HG03108 (cell line): ENCODE results near the gene NR4A3.
A peak's percentile ranks its signal among the peaks of the same experiment; 100 is the strongest.
"Not testable (repeated sequence)": the region's sequence is repeated elsewhere in the genome, so short reads cannot be mapped to it uniquely, and the experiment has no call there.

Source experiments
- ATAC-seq: cut with Tn5 transposase; IDR thresholded peaks from one replicate; pipeline ENCODE4 v1.9.1; 2021; ENCODE audit warnings: moderate library complexity; ENCODE audit not compliant: unreplicated experiment

The NR4A3 gene

DNA sequence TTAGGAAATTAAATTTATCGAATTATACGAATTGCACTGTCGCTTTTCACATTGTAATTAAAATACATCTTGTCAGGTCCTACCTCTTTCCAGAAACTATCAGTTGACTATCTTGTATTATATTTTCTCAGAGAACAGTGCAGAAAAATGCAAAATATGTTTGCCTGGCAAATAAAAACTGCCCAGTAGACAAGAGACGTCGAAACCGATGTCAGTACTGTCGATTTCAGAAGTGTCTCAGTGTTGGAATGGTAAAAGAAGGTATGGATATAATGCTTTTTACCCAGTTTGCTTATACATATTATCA, 10.8 kb downstream of the NR4A3 start:
- no peak for ATAC-seq

- ATAC-seq = no peak
These were observed 12.1 kb downstream of the NR4A3 start for GRCh38 chr9:99833735-99834134.

DNA sequence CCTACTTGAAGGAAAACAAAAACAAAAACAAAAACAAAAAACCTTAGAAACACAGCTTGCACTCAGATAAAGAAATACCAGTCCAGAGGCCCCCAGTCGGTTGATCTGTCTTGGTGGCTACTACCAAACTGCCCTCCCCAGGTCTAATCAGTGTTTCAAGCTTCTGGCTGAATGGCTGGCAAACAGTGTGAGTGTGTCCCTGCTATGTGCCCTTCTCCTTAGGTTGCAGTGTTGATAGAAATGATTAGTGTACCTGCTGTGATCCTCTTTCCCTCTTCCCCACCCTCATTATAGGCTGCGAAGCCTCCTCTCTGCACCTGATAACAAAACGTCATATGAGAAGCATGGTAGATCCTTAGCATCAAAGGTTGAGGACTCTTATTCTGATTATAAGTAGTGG, 12.8 kb downstream of the NR4A3 start:
- ATAC-seq = no peak

GRCh38 chr9:99835142-99835541, 13.5 kb downstream of the NR4A3 start:
- no peak for ATAC-seq

DNA sequence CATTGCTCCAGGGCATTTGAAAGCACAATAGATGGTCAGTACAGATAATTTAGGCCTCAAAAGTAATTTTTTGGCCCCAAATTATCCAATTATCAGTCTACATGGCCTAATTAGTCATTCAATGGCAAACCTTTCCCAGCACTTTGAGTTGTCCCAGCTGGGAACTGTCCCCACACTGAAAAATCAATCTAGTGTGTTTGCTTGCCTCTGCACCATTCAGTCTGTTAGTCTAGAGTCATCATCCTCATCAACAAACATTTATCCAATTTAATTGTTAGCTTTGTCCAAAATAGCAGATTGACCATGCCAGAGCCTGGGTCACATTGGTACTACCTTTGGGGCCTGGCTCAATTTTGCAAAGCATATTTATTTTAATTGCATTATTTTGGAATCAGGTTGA, 13.9 kb downstream of the NR4A3 start:
- ATAC-seq = no peak

- no peak for ATAC-seq
These were observed 18.4 kb downstream of the NR4A3 start for GRCh38 chr9:99840072-99840471.

GRCh38 chr9:99845063-99845462, 23.4 kb downstream of the NR4A3 start:
- ATAC-seq = no peak

- ATAC-seq = no peak
These were observed 26.8 kb downstream of the NR4A3 start for GRCh38 chr9:99848447-99848846.

DNA sequence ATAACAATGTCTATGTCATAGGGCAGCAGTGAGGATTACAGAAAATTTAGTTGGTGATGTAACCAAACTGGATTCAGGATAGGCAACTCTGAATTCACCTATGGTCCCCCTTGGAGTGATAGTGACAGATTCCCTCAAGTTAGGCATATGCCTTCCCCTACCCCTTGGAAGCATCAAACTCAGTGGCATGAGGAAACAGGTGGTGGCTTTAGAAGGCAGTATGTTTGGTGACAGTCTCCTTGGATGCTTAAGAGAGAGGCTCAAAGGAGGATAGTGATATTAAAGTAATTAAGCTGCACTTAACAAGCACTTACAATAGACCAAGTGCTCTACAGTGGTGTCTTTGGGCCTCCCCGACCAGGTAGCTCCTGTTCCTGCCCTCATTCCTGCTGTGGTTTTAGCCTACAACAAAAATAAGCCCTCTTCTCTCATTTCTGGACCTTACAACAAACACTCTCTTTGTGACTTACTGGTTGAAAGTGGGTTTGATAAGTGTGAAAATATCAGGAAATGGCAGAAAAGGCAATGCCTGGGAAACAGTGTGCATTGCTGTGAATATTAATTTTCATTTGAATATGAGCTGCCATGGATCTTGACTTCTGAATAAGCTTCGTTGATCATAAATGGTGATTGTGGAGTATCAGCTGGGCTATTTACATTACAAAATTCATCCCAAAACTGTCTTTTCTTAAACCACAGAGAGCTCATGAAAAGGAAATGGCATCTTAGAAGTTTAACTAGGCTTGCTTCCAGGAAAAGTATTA, 29.2 kb downstream of the NR4A3 start:
- ATAC-seq = peak; percentile 5

DNA sequence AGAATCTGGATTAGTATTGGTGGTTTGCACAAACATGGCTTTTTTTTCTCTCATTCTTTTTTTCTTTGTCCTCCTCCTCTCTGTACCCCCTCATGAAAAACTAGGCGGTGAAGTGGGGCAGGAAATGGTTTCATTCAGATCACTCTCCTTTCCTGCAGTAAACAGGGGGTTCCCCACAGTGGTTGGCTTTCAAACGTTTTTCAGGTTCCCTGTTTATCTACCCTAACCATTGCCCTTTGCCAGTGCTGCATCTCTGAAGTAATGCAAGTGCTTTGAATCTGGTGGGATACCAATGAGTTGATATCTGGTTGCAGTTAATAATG, 29.8 kb downstream of the NR4A3 start:
- peak; percentile 89 for ATAC-seq

DNA sequence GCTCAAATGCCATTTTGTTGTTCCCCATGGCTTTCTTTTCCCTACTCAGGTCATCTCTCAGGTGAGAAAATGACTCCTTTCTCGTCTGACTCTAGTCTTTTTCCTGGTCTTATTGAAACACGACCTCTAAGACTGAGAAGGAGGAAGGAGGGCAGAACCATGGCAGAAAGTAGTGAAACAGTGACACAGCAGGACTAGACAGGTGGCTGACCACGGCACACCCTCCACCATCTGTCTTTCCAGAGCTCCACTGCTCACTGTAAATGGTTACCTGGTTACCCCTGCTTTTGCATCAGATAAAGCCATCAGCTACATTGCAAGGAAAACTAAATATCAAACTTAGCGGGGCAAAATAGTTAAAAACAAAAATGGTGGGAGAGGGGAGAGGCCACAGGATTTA, 30.9 kb downstream of the NR4A3 start:
- peak; percentile 57 for ATAC-seq

DNA sequence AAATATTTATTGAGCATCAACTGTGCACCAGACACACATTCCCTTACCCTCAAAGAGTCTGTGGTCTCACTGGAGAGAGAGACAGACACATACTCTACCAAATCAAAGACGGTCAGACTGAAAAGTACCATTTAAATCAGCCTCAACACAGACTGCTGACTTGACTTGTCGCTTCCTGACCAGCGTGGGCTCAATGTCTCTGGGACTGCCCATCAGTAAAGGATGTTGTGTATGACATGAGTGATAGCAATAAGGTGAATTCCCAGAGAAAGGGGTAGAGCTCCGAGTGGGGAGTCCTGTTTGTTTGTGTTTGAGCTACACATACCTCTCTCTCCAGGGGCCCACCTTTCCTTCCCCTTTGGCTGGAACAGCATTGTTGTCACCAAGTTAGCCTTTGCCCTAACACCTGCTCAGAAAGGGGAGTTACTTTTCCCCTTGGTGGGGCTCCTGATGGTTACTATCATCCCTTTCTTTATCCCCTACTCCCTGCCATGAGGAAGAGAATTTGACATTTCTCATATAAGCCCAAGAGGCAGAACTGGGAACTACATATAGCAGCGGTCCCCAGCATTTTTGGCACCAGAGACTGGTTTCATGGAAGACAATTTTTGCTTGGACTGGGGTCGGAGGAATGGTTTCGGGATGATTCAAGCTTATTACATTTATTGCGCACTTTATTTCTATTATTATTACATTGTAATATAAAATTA, 33.9 kb downstream of the NR4A3 start:
- ATAC-seq = no peak

- not testable (repeated sequence) for ATAC-seq
These were observed 35.9 kb downstream of the NR4A3 start for GRCh38 chr9:99857576-99857975.

- ATAC-seq = no peak
These were observed 36.4 kb downstream of the NR4A3 start for GRCh38 chr9:99858087-99858486.

- ATAC-seq = no peak
These were observed 37.7 kb downstream of the NR4A3 start for GRCh38 chr9:99859243-99859980.

DNA sequence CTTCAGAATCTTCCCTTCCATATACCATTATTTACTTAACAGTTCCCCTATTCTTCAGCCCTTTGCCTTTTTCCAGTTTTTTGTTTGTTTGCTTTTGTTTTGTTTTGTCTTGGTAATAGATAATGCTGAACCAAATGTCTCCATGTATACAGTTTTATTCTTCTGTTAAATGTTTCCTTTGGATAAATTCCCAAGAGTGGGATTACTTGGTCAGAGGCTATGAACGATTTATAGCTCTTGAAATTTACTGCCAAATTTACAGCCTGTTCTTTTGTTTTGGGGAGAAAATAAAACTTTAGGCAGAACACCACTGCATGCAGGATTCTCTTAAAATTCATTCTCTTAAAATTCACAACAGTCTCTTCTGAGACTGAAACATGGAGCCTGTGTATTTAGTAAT, 38.6 kb downstream of the NR4A3 start:
- no peak for ATAC-seq

GRCh38 chr9:99863955-99864354, 42.3 kb downstream of the NR4A3 start:
- ATAC-seq = no peak

GRCh38 chr9:99866398-99866797, 44.7 kb downstream of the NR4A3 start:
- ATAC-seq = no peak

GRCh38 chr9:99867536-99867935, 45.9 kb downstream of the NR4A3 start:
- ATAC-seq = no peak

DNA sequence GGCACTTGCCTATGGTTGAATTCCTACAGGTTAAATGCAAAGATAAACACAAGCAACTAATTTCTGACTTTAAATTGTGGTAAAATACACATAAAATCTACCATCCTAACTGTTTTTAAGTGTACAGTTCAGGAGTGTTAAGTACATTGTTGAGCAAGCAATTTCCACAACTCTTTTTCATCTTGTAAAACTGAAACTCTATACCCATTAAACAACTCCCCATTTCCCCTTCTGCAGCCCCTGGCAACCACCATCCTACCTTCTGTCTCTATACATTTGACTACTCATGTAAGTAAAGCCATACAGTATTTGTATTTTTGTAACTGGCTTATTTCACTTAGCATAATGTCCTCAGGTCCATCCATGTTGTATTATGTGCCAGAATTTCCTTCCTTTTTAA, 46.3 kb downstream of the NR4A3 start:
- peak; percentile 54 for ATAC-seq

- ATAC-seq = peak; percentile 81
These were observed 47.2 kb downstream of the NR4A3 start for GRCh38 chr9:99868845-99869244.

- ATAC-seq = no peak
These were observed 48.4 kb downstream of the NR4A3 start for GRCh38 chr9:99870126-99870525.
